Peyer's patch (tissue), 4 donors: Measurements from ENCODE around the gene NOX4. TPM values are rescaled to one million over a fixed set of nuclear protein-coding genes. Genes with fewer than 3 reads are reported as not detected.
"Not testable (repeated sequence)": the region's sequence is repeated elsewhere in the genome, so short reads cannot be mapped to it uniquely, and the experiment has no call there.

Source experiments
- DNase-seq, 3 donors: peaks; one replicate each; pipeline ENCODE4 v3.0.0-alpha.2; 2017 to 2019
- H3K27ac ChIP-seq, 4 donors: fragments of 200-600 bp; sonication (generic); one replicate each; pipeline ENCODE4 v1.5.1; 2016 to 2019
- H3K27me3 ChIP-seq, 2 donors: fragments of 200-600 bp; sonication (generic); one replicate each; pipeline ENCODE4 v1.5.1; 2019
- H3K36me3 ChIP-seq, 3 donors: fragments of 200-600 bp; sonication (generic); one replicate each; pipeline ENCODE4 v1.5.1; 2016 to 2019
- H3K4me1 ChIP-seq, 4 donors: fragments of 200-600 bp; sonication (generic); one replicate each; pipeline ENCODE4 v1.5.1; 2016 to 2019
- H3K4me3 ChIP-seq, 4 donors: fragments of 200-600 bp; sonication (generic); 1 replicate in 3 of 4; 2 replicates in 1 of 4; pipeline ENCODE4 v1.5.1; 2016 to 2019; ENCODE audit warnings: mild to moderate bottlenecking in 1 of 4
- H3K9me3 ChIP-seq, 4 donors: fragments of 200-600 bp; sonication (generic); one replicate each; pipeline ENCODE4 v1.5.1; 2016 to 2019; ENCODE audit warnings: mild to moderate bottlenecking in 1 of 4
- CTCF ChIP-seq, 6 experiments: fragments of 450-650 bp in 4 of 6; fragments of 200-600 bp in 2 of 6; sonication (generic) in 1 of 6; IDR thresholded peaks; one replicate each; pipeline ENCODE4 v1.5.1; 2017 to 2019; ENCODE audit warnings: antibody characterized with exemption in 6 of 6, mild to moderate bottlenecking in 3 of 6, moderate library complexity in 1 of 6
- POLR2A ChIP-seq, 2 donors: fragments of 450-650 bp; IDR thresholded peaks; one replicate each; pipeline ENCODE4 v1.5.1; 2017; ENCODE audit warnings: antibody characterized with exemption in 2 of 2, mild to moderate bottlenecking in 2 of 2, moderate library complexity in 2 of 2
- total RNA-seq, 4 donors: library from RNA; depleted of rRNA; stranded (reverse); fragments of >200 nt; gene quantifications; one replicate each; pipeline ENCODE4 v1.1.0, GENCODE V29; 2016

NOX4 gene
- total RNA-seq, 4 donors from 2014 or later: 0.80 to 2.5 TPM; not detected in 2

DNA sequence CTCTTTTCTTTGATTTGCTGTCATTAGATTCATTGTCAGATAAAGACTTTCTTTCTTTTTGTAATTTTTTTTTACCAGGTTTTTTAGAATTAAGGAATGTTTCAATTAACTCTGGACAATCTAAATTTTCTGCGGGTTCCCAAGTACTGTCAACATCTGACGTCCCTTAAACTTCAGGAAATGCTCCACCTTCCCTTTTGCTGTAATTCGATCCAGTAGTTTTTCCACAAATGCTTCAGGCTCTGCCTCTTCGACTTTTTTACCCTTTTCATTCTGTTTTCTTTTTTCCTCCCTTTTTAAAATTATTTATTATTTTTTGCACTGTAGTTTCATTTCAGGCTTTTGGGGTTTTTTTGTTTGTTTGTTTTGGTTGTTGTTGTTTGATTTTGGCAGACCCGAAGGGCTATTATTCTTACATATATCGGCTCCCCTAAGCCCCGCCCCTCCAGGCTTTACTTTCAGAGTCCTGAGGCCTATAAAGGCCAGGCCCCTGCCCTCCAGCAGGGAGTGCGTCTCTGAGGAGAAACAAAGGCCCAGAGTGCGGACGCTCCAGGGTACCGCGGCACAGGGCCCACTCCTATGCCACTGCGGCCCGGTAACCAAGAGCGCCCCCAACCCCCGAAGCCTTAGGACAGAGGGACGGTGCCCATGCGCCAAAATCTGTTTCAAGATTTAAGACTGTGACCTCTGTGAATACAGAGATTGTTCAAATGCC is 197.1 kb downstream of the NOX4 start:
- no peaks in the 10 kb centered on the region for H3K9me3 ChIP-seq
- no peaks in the 10 kb centered on the region for H3K4me1 ChIP-seq
- no peaks in the 10 kb centered on the region for H3K27me3 ChIP-seq
- no peak overlapping the region for H3K4me3 ChIP-seq
- TF ChIP-seq CTCF (IDR thresholded peaks at IDR 0.05): no peak
- no peak for TF ChIP-seq POLR2A (IDR thresholded peaks at IDR 0.05)
- H3K27ac ChIP-seq: no peak overlapping the region
- H3K36me3 ChIP-seq: no peaks in the 10 kb centered on the region
- peak in 2 of 3 donors; percentile 38 to 41 for DNase-seq

- not testable (repeated sequence) for H3K27ac ChIP-seq, H3K36me3 ChIP-seq, DNase-seq, H3K9me3 ChIP-seq, H3K27me3 ChIP-seq, H3K4me1 ChIP-seq, H3K4me3 ChIP-seq
These were observed 203.2 kb downstream of the NOX4 start for GRCh38 chr11:89288004-89288403.

DNA sequence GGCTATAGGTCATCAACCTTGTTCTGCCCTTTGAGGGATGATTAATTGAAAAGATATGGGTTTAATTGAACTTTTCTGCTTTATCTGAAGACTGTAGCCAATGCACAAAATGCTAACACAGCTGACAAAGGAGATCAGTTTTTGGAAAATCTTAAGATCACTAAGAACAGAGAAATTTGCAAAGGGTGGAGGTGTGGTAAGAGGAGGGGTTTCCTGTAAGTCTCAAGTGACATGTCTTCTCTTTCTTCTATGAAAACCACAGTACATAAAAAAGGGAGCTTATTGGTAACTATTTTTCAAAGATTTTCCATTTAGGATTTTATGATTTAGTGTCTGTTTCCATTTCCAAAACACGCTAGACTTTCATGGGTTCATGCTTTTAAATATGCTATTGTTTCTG is 204.6 kb downstream of the NOX4 start:
- not testable (repeated sequence) for H3K27me3 ChIP-seq, H3K4me1 ChIP-seq, H3K36me3 ChIP-seq, H3K4me3 ChIP-seq, DNase-seq, H3K27ac ChIP-seq, H3K9me3 ChIP-seq

GRCh38 chr11:89281032-89281677 is 210.0 kb downstream of the NOX4 start:
- H3K9me3 ChIP-seq, H3K36me3 ChIP-seq, H3K27ac ChIP-seq, H3K27me3 ChIP-seq, H3K4me1 ChIP-seq, DNase-seq, H3K4me3 ChIP-seq: not testable (repeated sequence)

DNA sequence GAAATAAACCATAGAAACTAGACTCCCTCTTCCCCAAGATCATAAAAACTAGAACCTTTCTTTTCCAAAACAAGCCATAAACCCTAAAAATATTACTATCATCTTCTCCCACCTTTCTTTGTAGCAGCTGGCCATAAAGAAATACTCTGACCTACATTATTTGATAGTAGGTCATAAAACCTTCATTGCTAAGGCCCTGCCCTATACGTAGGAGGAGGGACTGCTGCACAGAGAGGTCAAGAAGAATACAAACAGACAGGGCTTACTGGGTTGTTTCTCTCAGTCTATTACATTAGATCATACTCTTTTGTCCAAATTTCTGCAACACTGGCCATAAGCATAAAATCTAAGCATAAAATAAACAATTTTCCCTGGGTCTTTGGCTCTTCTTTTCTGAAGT is 212.0 kb downstream of the NOX4 start:
- TF ChIP-seq CTCF (IDR thresholded peaks at IDR 0.05) (no peak), POLR2A (IDR thresholded peaks at IDR 0.05) (no peak)
- DNase-seq: no peak
- H3K27ac ChIP-seq: no peak overlapping the region
- no peaks in the 10 kb centered on the region for H3K4me1 ChIP-seq
- no peak overlapping the region for H3K4me3 ChIP-seq
- no peaks in the 10 kb centered on the region for H3K9me3 ChIP-seq
- no peaks in the 10 kb centered on the region for H3K27me3 ChIP-seq
- no peaks in the 10 kb centered on the region for H3K36me3 ChIP-seq

DNA sequence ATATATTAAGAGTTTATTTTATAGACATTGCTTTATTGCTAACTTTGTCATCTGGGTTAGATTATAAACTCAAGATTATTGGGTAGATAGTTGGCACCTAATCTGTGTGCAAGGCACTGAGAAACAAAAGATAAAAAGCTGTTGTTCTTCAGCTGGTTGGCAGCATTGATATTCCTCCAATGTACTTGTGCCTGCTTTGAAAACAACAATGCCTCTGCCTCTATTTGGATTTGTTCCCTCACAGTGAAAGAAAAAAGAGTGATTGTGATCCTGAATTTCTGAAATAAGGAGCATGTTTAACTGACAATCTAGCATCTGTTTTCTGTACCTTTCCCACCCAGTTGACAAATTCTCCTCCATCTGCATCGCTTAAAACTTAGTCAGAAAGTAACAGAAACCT is 215.2 kb downstream of the NOX4 start:
- no peak for TF ChIP-seq POLR2A (IDR thresholded peaks at IDR 0.05)
- TF ChIP-seq CTCF (IDR thresholded peaks at IDR 0.05): no peak
- no peak overlapping the region for H3K4me3 ChIP-seq

More for the DNA sequence above, 215.2 kb downstream of the NOX4 start:
- H3K9me3 ChIP-seq: no peaks in the 10 kb centered on the region
- no peaks in the 10 kb centered on the region for H3K4me1 ChIP-seq
- H3K36me3 ChIP-seq: no peaks in the 10 kb centered on the region
- no peaks in the 10 kb centered on the region for H3K27me3 ChIP-seq
- no peak overlapping the region for H3K27ac ChIP-seq
- no peak for DNase-seq

Other genes starting within 250 kb of the NOX4 start
- not detected for gene TRIM77, start 218.9 kb upstream of the NOX4 start, total RNA-seq